ENCODE measurements around the gene PDP2. TPM values are rescaled to one million over a fixed set of nuclear protein-coding genes. Genes with fewer than 3 reads are reported as not detected.

Gene PDP2
- total and polyA plus RNA-seq, 10 of the 15 experiments (the other 5 are each of a cell fraction or from before 2014, with no cell fraction given), result 1.9 to 31.1 (median 6.2) TPM

GRCh38 chr16:66936889-66937554, 56.7 kb downstream of the PDP2 start:
- Histone ChIP-seq H3K4me1 (ENCODE audit: control insufficient read depth, insufficient read depth, low read length) (peaks cover 7% of the 10 kb centered on the region), H3K36me3 (ENCODE audit: control insufficient read depth in 2 of 2, insufficient read depth in 2 of 2, low read length in 1 of 2) (peaks cover 2 to 3% of the 10 kb centered on the region in 2 experiments), H3K79me2 (ENCODE audit: control insufficient read depth, insufficient read depth, low read length) (peaks cover 33% of the 10 kb centered on the region), H4K20me1 (ENCODE audit: control insufficient read depth, insufficient read depth) (no peaks in the 10 kb centered on the region), H3K27me3 (replicated peaks in 1 of 2; ENCODE audit: control insufficient read depth in 2 of 2, insufficient read depth in 2 of 2, low read length in 1 of 2) (no peaks in the 10 kb centered on the region), H2AFZ (ENCODE audit: control insufficient read depth, low read depth, low read length) (no peak overlapping the region), H3K9me3 (replicated peaks; ENCODE audit: control insufficient read depth, insufficient read depth, low read length) (no peaks in the 10 kb centered on the region), H3K27ac (ENCODE audit: control insufficient read depth, insufficient read depth) (no peak overlapping the region), H3K4me3 (no peak overlapping the region), H3K9ac (ENCODE audit: control insufficient read depth, insufficient read depth, low read length) (no peak overlapping the region), H3K4me2 (ENCODE audit: control insufficient read depth, insufficient read depth) (no peak overlapping the region)
- TF ChIP-seq CTCF (IDR thresholded peaks at IDR 0.05 in 2 of 3, conservative IDR thresholded peaks at IDR 0.05 in 1 of 3; ENCODE audit: control insufficient read depth in 2 of 3, extremely low read depth in 1 of 3, insufficient read depth in 1 of 3, low read depth in 3 of 3, low read length in 3 of 3), result peak in 1 of 3 experiments; percentile 1; a peak in 1 of 6 replicates
- TF ChIP-seq RAD21 (IDR thresholded peaks at IDR 0.05; ENCODE audit: insufficient read depth, low read depth, low read length), result no peak
- TF ChIP-seq USF1 (IDR thresholded peaks at IDR 0.05; ENCODE audit: borderline replicate concordance, extremely low read length, insufficient read depth, low read depth, low read length), result no peak
- FAIRE-seq, result no peak
- ATAC-seq, result no peak
- POLR2A ChIA-PET, result interaction anchor here (0.7 kb wide), 1 partner anchor 9 kb away, joined by 3 read pairs; no protein-coding TSS in a partner anchor
- intact Hi-C loops (cut with micrococcal nuclease; ENCODE audit: unreplicated experiment), result no loop called here
- CTCF ChIA-PET, result interaction anchor here (2.1 kb wide), 1 partner anchor 42 kb away, joined by 6 read pairs; no protein-coding TSS in a partner anchor
- 57% methylated on average over 4 of the region's 4 CpGs for WGBS (ENCODE audit: insufficient coverage, insufficient replicate concordance, low lambda C conversion rate, missing lambda C conversion rate)
- in situ Hi-C loops (cut with MboI), result loop anchor here (10.0 kb wide), 1 partner anchor 58 kb away; no protein-coding TSS in a partner anchor
- SMC1A ChIA-PET (ENCODE audit: uncharacterized antibody, unreplicated experiment), result no interaction called here
- no TSS peak for BruUV-seq (replicated peaks)
- DNase-seq (ENCODE audit: low read depth, low spot score), result no peak
- RAD21 ChIA-PET (ENCODE audit: unreplicated experiment), result no interaction called here

Data from GM12878 (cell line).